NCI-H146 (cell line): ENCODE data around the gene RAD51AP2.
A peak's percentile ranks its signal among the peaks of the same experiment; 100 is the strongest.
"Not testable (repeated sequence)": the region's sequence is repeated elsewhere in the genome, so short reads cannot be mapped to it uniquely, and the experiment has no call there.

Experiments used
- DNase-seq: peaks from one replicate; lab custom pipeline; 2025; lab: John Stamatoyannopoulos, UW

RAD51AP2 gene

GRCh38 chr2:17518212-17519154 lies at the start of gene RAD51AP2:
Gene RAD51AP2 (minus strand): TSS chr2:17518440. CDS start chr2:17518415, 25 bp downstream.
- peak; percentile 46 for DNase-seq

DNA sequence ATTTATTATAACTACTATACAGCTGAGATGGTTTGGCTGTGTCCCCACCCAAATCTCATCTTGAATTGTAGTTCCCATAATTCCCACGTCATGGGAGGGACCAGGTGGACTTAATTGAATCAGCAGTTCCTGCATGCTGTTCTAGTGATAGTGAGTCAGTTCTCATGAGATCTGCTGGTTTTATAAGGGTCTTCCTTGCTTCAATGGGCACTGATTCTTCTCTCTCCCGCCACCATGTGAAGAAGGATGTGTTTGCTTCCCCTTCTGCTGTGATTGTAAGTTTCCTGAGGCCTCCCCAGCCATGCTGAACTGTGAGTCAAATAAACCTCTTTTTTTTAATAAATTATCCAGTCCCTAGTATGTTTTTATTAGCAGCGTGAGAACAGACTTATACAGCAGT lies 47.5 kb upstream of the RAD51AP2 start:
- DNase-seq: not testable (repeated sequence)

GRCh38 chr2:17558878-17559277 lies 40.6 kb upstream of the RAD51AP2 start:
- DNase-seq: no peak

- no peak for DNase-seq
Measured at GRCh38 chr2:17558053-17558452, 39.8 kb upstream of the RAD51AP2 start.

DNA sequence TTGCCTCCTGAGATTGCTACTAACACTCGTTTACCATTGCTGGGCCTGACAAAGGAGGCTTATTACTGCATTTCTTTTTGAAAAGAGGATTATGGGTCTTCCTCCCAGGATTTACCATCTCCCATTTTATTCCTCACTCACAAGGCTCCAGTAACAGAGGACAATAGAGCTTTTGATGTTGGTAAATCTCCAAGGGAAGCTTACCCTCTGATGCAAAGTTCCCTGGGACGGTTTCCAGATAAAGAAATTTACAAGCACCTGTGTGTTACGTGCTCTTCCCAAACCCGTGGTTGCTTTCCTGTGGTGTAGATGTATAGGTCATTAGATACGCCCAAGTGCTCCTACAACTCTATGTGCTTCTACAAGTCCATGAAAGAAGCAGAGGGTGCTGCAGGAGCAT lies 39.4 kb upstream of the RAD51AP2 start:
- no peak for DNase-seq

- DNase-seq: no peak
Measured at GRCh38 chr2:17555150-17555549, 36.9 kb upstream of the RAD51AP2 start.

GRCh38 chr2:17550907-17551306 lies 32.7 kb upstream of the RAD51AP2 start:
- no peak for DNase-seq

DNA sequence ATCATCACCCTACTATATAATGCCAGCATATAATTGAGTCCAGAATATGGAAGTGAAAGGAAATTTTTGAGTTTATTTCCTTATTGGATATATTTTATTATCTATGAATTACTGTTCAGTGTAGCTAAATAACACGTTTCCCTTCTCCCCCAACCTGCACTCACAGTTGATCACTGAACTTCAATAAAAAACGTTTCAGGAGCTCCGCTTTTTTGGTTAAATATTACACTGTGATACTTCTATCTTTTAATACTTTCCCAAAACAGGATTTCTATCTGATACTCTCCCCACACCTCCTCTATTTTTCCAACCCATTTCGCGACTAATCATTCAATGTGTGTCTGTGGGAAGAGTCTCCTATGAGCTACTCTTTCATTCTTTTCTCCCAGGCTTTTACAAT lies 29.5 kb upstream of the RAD51AP2 start:
- no peak for DNase-seq

- no peak for DNase-seq
Measured at GRCh38 chr2:17547237-17547636, 29.0 kb upstream of the RAD51AP2 start.

- no peak for DNase-seq
Measured at GRCh38 chr2:17545680-17546613, 27.7 kb upstream of the RAD51AP2 start.

DNA sequence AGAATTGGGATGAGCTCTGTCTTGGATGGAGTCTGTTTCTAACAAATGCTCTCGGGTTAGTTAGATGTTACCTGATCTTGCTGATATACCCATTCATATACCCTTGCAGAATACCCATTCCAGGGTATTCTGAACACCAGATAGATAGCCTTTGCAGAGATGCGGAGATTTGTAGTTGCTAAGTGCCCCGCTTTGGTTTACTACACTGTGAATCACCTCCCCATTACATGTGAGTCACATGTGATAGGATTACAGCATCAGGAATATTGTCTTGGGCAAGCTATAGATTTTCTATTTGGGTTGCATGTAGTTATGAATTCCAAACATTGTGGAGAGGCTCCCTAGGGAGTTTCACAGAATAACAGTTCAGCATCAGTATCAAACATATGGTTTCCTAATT lies 26.0 kb upstream of the RAD51AP2 start:
- no peak for DNase-seq

DNA sequence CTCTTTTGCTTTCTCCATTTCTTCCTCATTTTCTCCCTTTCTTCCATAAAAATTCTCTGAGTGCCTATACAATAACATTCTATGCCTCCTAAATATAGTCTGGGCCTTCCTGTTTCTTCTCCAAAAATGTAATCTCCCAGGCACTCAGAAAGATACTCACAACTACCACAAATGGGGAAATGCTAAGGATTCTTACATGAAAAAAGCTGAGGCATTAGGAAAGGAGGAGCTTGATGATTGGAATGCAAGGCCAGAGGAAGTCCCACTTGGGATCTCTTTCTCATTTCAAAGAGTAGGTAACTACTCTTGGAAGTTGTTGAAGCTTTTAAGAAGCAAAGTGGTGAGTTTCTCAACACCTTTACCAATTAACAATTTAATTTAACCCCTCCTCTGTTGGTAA lies 25.6 kb upstream of the RAD51AP2 start:
- DNase-seq: no peak

DNA sequence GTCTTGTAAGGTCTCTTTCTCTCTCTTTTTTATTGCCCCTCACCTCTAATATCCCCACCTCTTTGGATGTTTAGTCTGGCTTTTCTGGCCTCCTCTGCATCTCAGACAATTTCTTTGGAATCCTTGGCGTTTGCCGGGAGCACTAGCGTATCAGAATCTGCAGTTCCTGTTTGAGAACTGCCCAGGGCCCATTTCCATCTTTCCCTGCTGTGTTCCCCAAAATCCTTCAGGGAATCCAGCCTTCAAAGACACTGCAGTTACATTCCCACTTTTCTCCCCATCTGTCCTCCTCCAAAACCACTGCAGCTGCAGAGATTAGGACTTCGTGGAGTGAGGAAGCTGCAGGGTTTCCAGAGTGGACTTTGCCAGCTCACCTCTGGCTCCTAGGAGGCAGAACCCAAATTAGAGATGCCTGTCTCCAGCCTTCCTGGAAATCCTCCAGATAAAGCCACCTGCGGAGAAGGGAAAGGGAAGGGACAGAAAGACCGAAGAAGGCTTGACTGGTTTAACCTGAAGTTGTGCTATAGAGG lies 25.0 kb upstream of the RAD51AP2 start:
- DNase-seq: no peak

DNA sequence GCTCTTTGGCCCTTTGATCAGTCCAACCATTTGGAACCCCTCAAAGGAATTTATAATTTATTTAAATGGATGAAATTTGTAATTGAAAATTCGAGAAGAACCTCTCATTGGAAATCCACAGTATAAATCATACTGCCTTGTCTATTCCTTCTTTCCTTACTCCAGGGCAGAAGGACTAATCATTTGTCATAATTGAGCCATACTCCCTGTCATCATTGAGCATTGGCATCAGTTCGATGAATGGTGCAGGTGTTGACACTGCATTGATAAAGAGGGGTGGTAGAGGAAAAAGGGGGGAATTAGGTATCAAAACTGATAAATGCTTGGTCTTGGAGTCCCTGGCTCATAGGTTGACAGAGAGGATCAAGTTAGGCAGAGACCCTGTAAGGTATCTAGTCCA lies 24.2 kb upstream of the RAD51AP2 start:
- DNase-seq: no peak

GRCh38 chr2:17541531-17541950 lies 23.3 kb upstream of the RAD51AP2 start:
- no peak for DNase-seq

GRCh38 chr2:17540813-17541530 lies 22.7 kb upstream of the RAD51AP2 start:
- no peak for DNase-seq

- peak; percentile 81 for DNase-seq
Measured at GRCh38 chr2:17540093-17540812, 22.0 kb upstream of the RAD51AP2 start, which contains the start of gene VSNL1. Gene VSNL1 (plus strand): TSS chr2:17540696. CDS start chr2:17592075, 51,379 bp downstream.

DNA sequence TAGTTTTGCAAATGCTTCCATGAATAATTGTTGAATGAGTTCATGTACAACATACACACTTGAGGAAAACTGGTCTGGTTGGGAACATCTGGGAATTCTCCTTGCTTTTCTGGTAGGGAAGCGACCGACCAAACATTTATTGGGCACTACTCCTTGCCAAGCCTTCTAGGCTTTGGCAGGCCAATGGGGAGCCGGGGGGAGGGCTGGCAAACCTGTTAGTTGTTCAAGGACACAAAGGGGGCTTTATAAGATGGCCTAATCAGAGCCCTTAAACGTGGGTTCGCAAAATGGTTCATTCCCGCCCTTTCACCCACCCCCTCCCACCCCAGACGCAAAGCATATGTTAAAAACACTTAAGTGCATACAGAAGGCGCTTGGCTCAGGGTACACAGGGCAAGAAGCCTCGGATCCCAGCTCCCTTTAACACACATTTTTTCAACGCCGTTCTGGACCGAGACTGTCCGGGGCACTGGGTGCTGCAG lies 21.4 kb upstream of the RAD51AP2 start:
- DNase-seq: no peak

DNA sequence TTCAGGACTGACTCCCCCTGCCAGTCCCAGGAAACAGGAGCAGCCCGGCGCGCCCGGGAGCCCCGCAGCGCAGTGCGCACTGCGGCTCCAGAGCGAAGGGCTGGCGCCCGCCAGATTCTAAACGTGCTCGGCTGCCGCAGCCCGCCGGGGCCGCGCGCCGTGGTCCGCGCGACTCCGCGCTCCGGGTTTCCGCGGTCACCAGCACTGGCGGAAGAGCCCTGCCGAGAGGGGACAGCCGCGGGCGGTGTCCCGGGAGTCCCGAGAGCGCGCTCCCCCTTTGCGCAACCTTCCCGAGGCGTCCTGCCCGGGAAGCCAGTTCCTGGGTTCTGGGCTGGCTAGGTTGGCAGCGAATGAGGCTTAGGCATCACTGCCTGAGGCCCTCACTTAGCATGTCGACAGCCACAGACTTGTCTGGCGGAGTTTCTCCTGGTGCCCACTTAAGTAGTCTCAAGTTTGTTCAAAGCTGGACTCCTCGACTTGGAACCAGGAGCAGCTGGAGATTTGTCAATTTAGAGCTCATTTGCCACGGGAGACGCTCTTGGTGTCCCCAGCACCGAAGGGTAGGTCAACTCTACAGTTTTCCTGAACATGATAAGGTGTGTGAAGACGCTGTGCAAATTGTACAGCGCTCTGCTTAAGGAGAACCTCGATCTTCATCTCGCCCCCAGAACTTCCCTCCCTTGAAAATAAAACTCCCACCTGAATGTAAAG lies 20.8 kb upstream of the RAD51AP2 start:
- peak; percentile 45 for DNase-seq
